Eye (tissue), 1 donor: ENCODE measurements around the gene OR52E2.
"Not testable (repeated sequence)": the region's sequence is repeated elsewhere in the genome, so short reads cannot be mapped to it uniquely, and the experiment has no call there.

Experiments used
- DNase-seq: peaks from one replicate; pipeline ENCODE4 v3.0.0-alpha.2; 2015

The OR52E2 gene

DNA sequence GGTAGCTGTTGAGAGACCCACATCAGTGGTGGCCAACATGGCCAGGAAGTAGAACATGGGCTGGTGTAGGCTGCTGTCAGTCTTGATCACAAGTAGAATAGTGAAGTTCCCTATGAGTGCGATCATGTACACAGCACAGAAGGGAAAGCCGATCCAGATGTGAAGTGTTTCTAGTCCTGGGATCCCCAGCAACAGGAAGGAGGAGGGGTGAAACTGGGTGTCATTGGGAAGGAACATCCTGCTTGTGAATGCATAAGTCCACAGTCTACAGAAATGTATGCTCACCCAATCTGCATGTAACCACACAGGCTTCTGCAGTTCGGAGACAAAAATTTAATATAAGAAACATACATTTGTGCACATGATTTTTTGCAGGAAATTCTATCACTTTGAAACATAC, at the start of gene OR52E2:
Gene OR52E2, minus strand, starts transcription at position 237 of the 400 bp plus-strand sequence. Its CDS starts 0 bp downstream, at position 237.
- no peak for DNase-seq

DNA sequence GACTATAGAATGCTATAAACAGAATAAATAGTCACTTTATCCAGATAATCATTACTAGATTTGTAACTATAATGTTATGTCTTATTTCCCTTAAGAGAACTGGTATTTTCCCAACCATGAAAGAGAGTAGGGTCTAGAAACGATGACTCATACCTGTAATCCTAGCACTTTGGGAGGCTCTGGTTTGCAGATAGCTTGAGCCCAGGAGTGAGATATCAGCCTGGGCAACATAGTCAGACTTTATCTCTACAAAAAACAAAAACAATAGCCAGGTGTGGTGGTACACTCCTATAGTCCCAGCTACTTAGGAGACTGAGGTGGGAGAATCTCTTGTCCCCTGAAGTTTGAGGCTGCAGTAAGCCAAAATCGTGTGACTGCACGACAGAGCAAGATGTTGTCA, 47.9 kb upstream of the OR52E2 start:
- DNase-seq, result no peak

DNA sequence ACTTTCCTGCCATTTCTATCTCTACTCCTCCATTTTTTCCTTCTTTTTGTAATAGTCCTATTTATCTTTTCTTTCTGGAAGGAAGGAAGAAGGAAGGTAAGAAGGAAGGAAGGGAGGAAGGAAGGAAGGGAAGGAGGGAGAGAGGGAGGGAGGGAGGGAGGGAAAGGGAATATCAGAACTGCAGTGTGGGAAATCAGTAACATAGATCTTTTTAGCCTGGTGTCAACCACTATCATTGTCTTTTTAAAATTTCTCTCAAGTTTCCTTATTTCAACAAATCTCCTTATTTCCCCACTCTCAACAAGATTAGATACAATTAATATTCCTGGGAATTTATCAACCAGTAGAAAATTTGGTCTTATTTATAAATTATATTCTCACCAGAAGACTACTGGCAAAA, 43.6 kb upstream of the OR52E2 start:
- DNase-seq, result no peak

DNA sequence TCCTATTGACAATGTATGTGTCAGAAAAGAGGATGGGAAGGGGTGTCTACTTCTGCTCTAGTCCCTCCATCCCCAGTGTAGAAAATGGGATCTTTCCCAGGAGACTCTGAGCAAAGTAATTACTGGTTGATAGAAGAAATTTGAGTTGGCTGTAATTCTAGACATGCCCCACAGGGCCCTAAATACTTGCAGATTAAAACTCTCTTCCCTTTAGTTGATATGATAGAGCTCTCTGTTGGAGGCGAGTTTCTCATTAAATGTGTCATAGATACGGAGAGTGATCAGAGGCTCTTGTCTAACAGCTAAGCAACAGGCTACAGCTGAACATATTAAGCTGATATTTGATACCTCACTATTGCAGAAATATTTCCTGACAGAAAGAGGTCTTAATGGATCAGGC, 42.8 kb upstream of the OR52E2 start:
- DNase-seq, result peak; percentile 10

DNA sequence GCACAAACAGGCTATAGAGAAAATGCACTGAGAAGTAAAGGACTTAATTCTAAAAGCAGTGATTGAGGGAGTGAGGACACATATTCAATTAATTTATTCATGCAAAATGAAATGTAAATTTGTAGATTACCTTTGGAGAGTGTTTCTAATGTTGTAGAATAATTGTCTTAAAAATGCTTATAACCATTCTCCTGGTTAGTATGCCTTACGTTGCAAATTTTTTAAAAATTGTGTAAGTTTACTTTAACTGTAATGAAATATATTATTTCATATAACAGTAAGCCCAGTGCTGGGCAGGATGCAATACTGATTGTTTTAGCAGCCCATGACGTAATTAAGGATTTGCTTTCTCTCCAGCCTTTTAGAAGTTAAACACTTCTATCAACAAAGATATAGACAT, 36.6 kb upstream of the OR52E2 start:
- DNase-seq, result no peak

DNA sequence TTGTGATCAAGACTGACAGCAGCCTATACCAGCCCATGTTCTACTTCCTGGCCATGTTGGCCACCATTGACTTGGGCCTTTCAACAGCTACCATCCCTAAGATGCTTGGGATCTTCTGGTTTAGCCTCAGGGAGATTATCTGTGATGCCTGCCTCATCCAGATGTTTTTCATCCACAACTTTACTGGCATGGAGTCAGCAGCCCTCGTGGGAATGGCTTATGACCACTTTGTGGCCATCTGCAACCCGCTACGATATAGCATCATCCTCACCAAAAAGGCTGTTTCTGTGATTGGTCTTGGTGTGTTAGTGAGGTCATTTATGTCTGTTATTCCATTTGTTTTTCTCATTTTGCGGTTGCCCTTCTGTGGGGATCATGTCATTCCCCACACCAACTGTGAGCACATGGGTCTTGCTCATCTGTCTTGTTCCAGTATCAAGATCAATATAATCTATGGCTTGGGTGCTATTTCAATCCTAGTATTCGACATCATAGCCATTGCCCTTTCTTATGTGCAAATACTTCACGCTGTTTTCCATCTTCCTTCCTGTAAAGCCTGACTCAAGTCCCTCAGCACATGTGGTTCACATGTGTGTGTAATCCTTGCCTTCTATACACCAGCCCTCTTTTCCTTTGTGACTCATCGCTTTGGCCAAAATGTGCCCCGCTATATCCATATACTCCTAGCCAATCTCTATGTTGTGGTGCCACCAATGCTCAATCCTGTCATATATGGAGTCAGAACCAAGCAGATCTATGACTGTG, 33.6 kb upstream of the OR52E2 start:
- DNase-seq, result no peak

DNA sequence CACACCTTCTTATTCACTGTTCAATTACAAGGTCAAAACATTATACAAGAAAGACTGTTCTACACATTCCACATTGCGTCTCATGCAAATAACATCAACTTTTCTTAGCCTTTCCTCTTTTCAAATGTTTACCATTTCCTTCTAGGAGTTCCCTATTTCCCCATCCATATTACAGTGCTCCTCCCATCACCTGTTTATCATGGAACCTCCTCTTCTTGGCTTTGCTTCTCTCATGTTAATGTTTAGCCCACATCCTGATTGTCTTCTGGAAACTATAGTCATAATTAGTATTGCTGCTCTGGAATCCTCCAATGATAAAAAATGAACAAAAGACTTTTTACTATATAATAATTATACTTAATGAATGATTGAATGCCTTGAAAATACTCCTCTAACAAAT, 31.2 kb upstream of the OR52E2 start:
- no peak for DNase-seq

DNA sequence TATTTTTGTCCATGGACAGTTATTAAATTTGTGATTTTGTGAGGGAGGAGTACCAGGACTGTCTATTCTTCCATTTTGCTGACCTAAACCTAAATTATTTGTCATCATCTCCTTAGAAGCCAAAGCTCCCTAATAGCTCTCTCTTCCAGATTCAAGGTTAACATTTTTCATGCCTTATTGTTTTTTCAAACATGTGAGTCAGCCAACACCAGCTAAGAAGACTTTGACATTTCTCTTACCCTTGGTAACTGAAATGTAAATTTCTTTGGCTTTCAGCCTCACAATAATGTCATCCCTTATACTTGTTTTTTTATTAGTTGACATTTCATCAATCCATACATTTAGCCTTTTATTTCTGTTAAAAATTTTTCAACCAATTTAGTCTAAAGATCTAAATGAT, 29.1 kb upstream of the OR52E2 start:
- DNase-seq, result no peak

DNA sequence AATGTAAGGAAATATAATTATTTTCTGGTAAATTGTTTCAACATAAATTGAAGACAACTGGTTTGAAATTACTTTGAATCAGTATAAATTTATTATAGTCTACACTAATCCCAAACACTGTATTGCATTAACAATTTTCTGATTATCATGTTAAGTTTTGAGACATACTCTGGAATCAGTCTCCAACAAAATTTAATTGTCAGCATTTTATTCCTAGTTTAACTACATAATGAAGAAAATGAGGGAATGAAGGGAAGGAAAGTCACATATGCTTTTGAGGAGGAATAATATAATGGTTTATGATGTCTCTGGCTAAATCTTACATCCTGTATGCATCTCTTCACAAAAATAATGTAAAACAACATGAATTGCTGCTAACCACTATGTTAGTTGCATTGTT, 24.2 kb upstream of the OR52E2 start:
- no peak for DNase-seq

DNA sequence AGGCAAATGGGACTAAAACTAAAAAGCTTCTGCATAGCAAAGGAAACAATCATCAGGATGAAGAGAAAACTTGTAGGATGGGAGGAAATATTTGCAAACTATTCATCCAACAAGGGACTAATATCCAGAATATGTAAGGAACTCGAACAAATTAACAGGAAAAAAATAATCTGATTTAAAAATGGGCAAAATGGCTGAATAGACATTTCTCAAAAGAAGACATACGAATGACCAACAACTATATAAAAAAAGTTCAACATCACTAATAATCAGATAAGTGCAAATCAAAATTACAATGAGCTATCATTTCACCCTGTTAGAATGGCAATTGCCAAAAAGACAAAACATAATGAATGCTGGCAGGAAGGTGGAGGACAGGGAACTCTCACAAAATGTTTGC, 22.0 kb upstream of the OR52E2 start:
- no peak for DNase-seq

DNA sequence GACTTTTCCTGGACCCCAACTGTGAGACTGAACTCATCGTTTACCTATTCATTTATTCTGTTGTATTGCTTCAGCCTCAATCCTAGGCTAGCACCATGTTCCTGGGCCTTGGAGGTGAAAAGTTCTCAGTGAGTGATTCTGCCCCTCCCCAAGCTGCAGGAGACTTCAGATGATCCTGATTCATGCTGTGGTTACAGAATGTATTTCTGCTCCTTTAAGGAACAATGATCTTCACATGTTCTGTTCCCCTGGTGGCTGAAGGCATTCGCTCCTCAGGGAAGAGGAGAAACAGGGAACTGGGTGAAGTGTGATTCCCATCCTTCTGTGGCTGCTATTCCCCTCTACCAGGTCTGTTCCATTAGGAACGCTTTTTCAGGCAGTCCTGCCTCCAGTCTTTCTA, 12.4 kb upstream of the OR52E2 start:
- DNase-seq, result no peak

DNA sequence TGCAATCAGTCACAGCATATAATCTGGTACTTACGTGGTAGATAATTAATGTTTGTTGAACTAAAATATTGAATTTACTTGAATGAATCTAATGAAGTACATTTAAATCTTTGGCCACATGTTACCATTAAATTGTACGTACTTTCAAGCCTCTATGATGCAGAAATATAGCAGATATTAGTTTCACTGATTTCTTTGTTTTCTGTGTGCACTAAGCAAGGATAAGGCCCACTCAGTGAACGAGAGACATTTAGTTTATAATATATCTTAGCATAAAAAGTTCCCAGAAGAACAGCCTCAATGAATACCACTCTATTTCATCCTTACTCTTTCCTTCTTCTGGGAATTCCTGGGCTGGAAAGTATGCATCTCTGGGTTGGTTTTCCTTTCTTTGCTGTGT, 9.8 kb upstream of the OR52E2 start, which contains the start of gene OR52E1:
Gene OR52E1, plus strand, starts transcription at position 301 of the 400 bp plus-strand sequence.
- DNase-seq, result no peak

DNA sequence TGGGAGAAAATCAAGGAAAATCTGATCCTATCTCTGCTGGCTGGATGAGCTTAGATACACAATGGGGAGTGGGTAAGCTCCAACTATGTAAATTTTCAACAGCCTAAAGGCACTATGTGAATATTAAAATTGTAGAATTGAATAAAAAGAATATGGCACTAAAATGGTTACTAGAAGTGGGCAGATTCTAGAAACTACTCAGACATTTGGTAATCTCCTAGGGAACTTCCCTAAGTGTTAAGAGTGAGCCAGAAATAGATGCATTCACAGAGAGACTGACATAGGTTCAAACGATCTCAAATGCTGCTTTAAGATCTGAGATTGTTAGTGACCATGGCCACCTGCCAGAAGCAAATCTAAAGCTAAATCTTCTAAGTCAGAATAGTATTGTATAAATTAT, 5.6 kb upstream of the OR52E2 start:
- DNase-seq, result no peak

DNA sequence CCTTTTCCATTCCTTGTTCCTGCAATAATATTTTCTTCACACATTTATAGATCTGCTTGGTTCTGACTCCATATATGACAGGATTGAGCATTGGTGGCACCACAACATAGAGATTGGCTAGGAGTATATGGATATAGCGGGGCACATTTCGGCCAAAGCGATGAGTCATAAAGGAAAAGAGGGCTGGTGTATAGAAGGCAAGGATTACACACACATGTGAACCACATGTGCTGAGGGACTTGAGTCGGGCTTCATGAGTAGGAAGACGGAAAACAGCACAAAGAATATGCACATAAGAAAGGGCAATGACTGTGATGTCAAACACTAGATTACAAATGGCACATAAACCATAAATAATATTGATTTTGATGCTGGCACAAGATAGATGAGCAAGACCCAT, 748 bp downstream of the OR52E2 start:
- DNase-seq, result not testable (repeated sequence)

DNA sequence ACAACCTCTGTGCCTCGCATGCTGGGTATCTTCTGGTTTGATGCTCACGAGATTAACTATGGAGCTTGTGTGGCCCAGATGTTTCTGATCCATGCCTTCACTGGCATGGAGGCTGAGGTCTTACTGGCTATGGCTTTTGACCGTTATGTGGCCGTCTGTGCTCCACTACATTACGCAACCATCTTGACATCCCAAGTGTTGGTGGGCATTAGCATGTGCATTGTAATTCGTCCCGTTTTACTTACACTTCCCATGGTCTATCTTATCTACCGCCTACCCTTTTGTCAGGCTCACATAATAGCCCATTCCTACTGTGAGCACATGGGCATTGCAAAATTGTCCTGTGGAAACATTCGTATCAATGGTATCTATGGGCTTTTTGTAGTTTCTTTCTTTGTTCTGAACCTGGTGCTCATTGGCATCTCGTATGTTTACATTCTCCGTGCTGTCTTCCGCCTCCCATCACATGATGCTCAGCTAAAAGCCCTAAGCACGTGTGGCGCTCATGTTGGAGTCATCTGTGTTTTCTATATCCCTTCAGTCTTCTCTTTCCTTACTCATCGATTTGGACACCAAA, 12.6 kb downstream of the OR52E2 start:
- no peak for DNase-seq

DNA sequence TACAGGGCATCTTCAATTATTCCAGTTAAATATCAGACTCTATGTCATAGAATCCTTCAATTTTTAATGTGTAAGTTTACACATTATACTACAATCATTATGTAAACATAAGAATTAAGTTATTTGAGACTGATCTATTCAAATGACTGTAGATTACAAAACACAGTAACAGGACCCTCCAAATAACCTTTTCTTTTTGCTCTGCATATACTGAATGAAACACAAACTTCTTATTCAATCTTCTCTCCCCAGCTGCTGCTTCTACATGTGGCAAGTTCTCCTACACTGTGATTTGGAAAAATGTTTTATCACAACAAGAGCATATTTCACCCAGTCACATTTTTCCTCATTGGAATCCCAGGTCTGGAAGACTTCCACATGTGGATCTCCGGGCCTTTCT, 13.2 kb downstream of the OR52E2 start, which contains the start of gene OR52J3:
Gene OR52J3, plus strand, starts transcription at position 301 of the 400 bp plus-strand sequence. Its CDS starts 0 bp downstream, at position 301.
- no peak for DNase-seq

DNA sequence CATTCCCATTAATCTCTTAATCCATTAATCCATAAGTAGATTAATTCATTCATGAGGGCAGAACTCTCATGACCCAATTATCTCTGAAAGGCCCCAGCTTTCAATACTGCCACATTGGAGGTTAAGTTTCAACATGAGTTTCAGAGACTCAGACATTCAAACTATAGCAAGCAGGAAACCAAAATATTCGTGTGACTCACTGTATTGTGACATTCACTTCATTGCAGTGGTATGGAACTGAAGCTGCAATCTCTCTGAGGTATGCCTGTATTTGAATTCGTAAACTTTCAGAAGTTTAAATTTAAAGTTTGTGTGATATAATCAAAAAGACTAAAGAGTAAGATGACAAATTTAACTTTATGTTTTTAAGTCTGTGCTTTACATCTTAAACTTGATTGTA, 16.0 kb downstream of the OR52E2 start:
- DNase-seq, result no peak

DNA sequence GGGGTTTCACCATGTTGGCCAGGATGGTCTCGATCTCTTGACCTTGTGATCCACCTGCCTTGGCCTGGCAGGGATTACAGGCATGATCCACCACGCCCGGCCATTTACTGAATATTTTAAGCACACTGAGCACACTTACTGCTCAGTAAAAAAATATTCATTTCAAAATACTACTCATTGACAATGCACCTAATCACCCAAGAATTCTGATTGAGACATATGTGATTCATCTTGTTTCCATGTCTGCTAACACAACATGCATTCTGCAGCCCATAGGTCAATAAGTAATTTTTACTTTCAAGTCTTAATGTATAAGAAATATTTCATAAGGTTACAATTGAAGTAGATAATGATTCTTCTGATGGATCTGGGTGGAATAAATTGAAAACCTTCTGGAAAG, 17.3 kb downstream of the OR52E2 start:
- no peak for DNase-seq

DNA sequence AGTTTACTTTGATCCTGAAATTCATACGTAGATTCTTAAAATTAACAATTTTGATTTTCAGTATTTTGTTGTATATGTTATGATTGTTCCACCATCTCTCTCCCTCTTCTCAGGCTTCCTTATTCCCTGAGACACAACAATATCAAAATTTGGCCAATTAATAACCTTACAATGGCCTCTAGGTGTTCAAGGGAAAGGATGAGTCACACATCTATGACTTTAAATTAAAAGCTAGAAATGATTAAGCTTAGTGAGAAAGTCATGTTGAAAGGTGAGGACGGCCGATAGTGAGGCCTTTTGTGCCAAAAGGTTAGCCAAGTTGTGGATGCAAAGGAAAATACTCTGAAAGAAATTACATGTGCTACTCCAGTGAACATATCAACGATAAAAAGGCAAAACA, 18.6 kb downstream of the OR52E2 start:
- no peak for DNase-seq

DNA sequence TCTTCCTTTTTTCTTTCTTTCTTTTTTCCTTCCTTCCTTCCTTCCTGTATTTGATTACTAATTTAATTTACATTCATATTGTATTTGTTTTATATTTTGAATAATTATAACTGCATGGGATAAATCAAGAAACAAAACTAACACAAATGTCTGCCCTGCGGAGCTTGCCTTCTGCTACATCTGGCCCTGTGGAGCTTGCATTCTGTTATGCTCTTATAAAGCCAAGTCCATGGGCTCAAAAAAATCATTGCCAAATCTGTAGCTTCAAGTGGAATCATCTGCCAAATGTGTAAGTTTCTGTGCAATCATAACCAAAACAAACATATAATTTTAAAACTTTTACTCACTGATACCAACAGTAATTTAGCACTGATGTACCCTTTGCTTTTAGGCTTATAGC, 21.1 kb downstream of the OR52E2 start:
- no peak for DNase-seq

DNA sequence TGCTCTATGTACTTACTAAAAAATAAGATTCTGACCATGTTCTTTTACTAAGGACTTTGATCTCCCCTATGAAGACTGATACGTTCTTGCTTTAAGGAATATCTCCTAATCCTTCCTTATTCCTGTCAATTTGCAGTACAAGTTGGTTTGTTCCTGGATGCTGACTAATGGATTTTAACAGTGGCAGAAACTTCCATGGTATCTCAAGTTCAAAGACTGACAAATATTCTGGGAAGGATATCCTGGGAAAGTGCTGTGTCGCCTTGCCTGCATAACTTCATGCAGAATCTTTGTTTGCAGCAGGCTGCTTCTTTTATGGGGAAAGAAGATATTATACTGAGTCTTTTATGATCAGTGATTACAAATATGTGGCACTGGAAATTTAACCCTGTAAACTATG, 21.5 kb downstream of the OR52E2 start:
- DNase-seq, result no peak

DNA sequence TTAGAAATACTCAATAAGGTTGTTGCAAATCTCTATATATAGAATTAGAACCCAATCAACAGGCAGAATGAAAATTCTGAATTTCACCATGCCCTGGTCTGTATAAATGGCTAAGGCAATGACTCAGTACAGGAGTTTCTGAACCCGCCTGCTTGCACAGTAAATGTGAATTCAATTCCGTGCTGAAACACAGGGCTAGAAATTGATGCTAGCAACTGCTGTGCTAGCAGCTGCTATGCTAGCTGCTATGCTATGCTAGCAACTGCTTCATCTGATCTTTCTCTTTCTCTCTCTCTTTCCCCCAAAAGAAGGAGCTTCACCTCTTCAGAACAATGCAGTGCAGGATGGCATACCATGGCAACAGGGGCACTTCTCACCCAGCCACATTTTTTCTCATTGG, 22.8 kb downstream of the OR52E2 start:
- DNase-seq, result no peak

DNA sequence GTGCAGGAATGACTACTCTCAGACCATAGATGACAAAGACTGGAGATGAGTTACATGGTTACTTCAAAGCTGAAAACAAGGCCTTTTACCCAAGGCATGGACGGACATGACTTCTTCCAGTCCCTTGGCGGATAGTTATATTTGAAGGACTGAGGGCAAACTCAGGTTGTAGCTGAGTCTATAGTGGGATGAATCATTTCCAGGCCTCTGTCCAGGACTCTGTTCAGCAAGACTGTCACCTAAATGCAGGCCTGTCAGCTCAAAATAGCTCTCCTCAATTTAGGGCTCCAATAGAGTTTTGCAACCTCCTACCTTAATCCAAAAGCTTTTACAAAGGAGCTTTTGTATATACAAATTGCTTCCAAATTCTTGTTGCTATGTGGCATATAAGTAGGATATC, 37.4 kb downstream of the OR52E2 start:
- no peak for DNase-seq

DNA sequence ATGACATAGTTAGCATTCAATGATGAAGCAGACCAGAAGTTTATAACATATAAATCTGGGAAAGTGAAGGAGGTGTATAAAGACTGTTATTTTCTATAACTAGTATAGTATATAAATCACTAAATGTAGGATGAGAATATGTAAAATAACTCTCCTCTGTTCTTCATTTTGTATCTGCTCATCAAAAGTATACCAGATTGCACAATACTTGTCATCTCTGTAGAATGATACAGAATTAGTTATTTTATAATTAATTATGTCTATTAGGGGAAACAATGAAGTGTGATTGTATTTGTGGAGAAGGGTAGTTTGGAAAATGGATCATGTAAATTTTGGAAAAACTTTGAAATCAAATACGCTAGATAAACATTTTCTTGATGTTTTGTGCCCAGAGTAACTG, 46.4 kb downstream of the OR52E2 start:
- no peak for DNase-seq

DNA sequence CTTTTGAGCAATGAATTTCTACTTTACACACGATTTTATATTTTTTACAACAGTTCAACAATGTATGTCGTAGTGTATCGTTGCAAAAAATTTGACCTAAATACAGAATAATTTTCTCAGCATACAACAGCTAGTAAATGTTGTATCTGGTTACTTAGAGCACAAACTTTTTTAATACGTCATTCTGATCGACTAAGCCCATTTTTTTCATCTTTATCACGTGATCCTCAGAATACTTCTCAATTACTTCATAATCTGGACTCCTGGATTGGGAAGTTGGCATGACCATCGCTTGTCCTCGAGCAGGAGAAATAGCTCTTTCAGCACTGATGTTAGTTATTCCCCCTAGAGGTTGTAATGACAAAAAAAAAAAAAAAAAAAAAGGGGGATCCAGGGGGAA, 48.2 kb downstream of the OR52E2 start:
- no peak for DNase-seq
